GM21717 (cell line): ENCODE measurements around the gene UCKL1.
"Not testable (repeated sequence)": the region's sequence is repeated elsewhere in the genome, so short reads cannot be mapped to it uniquely, and the experiment has no call there.

Experiments
- ATAC-seq: cut with Tn5 transposase; IDR thresholded peaks from one replicate; pipeline ENCODE4 v1.9.1; 2021; ENCODE audit warnings: mild to moderate bottlenecking, moderate library complexity; ENCODE audit not compliant: unreplicated experiment

Gene UCKL1

DNA sequence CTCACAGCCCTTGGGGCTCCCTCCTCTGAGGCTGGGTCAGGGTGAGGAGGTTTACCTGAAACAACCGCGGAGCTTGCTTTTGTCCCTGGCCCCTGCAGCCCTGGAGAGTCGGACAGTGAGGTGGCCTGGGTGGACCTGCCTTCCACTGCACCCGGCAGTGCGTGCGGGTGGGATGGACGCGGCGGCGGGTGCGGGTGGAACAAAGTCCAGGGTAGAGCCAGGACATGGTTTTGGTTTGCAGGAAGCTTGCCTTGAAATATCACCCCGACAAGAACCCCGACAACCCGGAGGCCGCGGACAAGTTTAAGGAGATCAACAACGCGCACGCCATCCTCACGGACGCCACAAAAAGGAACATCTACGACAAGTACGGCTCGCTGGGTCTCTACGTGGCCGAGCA is 27.1 kb downstream of the UCKL1 start:
- ATAC-seq = no peak

DNA sequence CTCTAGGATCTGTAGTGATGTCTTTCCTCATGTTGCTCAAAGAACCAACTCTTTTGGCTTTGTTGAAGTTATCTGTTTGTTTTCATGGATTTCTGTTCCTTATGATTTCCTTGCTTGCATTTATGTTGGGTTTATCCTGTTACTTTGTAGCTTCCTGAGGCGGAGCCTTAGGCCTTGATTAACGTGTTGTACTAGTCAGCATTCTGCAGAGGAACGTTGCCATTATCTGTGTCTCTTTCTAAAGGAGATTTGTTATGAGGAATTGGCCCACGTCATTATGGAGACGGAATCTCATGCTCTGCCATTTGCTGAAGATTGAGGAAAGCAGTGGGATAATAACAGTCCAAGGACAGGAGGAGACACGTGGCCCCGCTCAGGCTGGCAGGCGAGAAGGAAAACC is 29.9 kb downstream of the UCKL1 start:
- ATAC-seq = no peak

DNA sequence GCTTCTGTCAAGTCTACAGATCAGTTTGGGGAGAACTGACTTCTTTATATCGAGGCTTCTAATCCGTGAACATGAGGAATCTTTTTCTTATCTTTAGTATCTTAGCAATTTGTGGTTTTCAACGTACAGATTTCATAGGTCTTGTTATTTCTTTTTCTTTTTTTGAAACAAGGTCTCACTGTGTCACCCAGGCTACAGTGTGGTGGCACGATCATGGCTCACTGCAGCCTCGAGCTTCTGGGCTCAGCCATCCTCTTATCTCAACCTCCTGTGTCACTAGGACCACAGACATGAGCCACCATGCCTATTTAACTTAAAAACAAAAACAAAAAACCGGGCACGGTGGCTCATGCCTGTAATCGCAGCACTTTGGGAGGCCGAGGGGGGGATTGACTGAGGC is 32.0 kb downstream of the UCKL1 start:
- no peak for ATAC-seq

DNA sequence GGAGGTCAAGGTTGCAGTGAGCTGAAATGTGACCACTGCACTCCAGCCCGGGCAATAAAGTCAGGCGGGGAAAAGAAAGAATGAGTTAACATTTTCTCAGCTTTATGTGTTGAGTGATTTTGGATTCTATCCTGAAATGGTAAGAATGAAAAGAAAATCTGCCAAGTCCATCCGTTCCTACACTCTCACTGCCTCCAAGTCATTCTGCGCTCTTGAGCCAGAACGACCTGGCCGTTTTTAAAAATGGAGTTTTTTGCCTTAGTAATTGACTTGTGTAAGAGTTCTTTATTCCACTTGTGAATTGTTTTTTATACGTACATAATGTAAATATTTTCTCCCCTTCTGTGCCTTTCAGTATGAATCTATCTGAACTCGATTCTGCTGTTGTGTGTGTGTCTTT is 32.6 kb downstream of the UCKL1 start:
- ATAC-seq = no peak

DNA sequence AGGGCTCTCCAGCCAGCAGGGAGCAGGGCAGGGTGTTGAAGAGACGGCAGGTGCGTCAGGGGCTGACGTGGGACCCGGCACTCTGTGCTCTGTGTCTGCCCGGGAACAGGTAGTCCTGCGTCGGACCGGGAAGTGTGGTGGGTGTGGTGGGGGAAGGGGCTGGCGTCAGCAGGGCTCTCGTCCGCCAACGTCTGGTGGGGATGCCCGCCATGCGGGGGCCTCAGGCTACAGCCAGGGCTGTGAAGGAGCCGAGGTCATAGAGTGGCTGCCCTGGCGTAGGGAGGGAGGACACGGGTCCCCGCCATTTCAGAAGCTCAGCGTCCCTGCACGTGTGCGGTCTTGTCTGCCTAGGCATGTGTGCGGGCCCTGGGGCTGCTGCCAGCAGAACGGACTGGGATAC is 36.0 kb downstream of the UCKL1 start:
- no peak for ATAC-seq

DNA sequence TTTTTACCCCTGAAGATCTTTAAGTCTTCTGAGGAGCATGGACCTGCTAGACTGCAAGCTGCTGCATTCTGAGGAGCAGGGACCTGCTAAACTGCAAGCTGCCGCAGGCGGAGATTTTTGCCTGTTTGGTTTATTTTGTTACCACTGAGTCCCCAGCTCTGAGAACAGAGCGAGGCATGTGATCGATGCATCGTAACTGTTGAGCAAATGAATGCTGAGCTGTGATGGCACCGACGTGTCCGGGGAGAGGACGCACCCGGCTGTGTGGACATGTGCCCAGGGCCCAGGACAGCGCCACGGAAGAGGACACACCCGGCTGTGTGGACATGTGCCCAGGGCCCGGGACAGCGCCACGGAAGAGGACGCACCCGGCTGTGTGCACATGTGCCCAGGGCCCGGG is 37.1 kb downstream of the UCKL1 start:
- no peak for ATAC-seq

DNA sequence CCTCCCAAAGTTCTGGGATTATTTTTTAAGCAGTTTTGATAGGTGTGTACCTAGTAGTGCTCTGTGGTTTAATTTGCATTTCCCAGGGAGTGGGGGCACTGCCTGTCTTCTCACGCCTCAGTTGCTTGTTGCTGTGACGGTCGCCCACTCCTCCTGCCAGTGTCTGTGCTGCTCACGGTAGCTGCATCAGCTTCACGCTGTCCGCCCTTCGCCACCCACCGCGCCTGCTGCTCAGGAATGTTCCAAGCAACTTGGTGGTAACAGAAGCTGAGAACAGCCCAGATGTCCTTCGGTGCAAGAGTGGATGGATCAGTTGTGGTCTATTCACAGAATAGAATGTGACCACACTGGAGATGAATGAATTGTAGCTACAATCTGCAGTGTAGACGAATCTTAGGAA is 38.4 kb downstream of the UCKL1 start:
- ATAC-seq = no peak

DNA sequence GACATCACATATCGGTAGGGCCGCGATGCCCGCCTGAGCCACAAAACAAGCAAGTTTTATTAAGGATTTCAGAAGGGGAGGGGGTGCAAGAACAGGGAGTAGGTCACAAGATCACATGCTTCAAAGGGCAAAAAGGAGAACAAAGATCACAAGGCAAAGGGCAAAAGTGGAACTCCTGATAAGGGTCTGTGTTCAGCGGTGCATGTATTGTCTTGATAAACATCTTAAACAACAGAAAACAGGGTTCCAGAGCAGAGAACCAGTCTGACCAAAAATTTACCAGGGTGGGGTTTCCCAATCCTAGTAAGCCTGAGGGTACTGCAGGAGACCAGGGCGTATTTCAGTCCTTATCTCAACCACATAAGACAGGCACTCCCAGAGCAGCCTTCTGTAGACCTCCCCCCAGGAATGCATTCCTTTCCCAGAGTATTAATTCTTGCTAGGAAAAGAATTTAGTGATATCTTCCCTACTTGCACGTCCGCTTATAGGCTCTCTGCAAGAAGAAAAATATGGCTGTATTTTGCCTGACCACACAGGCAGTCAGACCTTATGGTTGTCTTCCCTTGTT is 39.8 kb downstream of the UCKL1 start:
- not testable (repeated sequence) for ATAC-seq

DNA sequence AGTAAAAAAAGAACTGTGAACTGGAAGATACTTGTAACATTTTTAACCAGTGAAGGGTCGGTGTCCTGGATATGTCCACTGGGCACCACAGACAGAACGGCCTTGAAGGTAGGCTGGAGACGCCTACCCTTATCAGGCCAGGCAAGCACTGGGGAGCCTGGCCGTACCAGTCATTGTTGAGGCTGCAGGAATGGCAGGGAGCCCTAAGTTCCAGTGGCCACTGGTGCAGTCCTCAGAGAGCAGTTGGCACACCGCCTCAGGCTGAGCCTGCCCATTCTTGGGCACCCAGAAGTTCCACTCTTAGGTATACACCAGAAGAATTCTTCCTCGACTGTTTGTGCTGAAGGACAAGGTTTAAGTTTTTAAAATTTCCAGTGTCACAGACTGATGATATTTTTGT is 40.7 kb downstream of the UCKL1 start:
- ATAC-seq = no peak

DNA sequence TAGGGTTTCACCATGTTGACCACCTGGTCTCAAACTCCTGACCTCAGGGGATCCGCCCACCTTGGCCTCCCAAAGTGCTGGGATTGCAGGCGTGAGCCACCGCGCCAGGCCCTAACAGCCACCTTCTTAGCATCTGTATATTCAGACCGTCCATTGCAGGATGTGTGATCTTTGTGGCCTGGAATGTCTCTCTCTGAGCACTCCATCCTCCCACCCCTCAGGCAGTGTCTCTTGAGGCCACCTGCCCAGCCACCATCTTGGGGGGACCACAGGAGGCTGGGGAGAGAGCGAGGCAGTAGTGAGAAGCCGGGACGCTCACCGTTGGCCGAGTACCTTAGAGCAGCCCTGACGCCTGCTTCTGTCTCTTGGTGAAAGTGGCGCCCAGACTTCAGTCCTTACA is 42.4 kb downstream of the UCKL1 start:
- ATAC-seq = no peak

DNA sequence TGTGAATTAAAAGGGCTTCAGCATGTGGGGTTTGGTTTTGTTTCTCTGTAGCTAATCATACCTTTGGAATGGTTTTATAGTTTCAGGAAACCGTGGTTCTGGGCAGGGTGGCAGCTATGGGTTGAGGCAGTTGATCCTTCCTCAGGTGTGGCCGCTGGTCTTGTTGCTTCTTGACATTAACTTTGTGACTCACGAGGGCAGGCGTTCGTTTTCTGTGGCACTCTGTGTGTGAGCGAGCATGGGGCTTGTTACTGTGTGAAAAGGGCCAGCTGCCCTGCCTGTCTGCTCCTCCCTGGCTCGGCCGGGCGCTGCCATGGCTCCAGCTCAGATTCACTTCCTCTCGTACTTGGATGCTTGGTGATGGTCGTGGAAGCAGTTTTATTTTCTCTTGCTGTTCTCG is 45.0 kb downstream of the UCKL1 start:
- no peak for ATAC-seq

DNA sequence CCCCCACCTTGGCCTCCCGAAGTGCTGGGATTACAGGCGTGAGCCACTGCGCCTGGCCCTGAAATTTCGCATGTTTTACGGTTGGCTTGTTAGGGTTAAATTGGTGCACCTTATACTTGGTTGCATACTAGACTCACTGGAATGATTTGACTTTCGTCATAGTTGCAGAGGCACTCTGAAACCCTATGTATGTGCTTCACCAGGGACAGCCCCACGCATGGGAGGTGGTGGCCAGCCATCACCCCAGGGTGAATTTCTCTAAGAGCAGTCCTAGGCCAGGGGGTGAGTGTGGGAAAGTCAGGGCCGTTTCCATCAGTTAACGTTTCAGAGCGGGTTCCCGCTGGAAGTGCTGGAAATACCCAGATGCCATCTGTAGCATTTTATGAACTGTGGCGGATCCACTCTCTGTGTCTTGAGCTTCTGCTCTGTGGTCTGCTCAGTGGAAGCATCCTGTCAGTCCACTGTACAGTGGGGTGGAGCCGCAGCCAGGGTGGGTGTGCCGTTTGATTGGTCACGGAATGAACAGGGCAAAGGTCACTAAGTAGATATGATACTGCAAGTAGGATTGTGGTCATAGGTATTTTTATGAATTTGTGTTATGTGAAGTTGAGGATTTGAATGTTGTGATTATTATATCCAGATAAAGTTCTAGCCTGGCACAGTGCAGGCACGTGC is 48.1 kb downstream of the UCKL1 start:
- no peak for ATAC-seq

DNA sequence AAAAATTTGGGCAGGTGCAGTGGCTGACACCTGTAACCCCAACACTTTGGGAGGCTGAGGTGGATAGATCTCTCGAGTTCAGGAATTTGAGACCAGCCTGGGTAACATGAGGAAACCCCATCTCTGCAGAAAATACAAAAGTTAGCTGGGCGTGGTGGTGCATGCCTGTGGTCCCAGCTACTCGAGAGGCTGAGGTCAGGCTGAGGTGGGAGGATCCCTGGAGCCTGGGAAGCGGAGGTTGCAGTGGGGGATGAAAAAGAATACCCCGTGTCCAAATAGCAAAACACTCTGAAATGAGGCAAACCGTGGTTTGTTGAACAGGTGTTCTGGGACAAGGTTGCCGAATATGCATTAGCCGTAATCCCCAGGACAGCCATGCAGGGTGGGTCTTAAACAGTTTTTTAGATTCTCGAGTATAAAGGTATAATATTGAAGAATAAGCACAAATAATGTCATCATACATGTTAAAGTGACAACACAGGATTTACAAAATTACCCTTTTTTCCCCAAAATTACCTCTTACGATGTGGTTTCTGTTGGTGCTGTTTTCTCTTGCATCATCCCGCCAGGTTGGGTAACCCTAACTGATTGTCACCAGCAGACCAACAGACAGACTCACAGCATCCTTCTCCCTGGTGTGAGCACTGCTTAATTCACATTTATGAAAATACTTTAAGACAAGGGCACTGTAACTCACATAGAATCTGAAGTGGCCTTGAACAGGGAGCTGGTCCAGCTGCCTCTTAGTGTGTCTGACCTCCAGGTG is 52.2 kb downstream of the UCKL1 start:
- ATAC-seq = no peak

DNA sequence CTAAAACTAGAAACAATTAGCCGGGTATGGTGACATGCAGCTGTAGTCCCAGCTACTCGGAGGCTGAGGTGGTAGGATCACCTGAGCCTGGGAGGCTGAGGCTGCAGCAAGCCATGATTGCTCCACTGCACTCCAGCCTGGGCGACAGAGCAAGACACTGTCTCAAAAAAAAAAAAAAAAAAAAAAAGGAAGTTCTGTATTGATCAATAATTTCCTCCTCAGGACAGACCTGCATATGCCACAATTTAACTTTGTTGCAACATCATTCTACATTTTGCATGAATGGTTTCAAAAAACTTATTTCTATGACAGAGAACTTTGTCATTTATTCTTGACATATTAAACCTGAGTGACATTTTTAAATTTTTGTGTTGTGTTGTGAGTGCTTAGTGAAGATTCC is 55.8 kb downstream of the UCKL1 start:
- no peak for ATAC-seq

DNA sequence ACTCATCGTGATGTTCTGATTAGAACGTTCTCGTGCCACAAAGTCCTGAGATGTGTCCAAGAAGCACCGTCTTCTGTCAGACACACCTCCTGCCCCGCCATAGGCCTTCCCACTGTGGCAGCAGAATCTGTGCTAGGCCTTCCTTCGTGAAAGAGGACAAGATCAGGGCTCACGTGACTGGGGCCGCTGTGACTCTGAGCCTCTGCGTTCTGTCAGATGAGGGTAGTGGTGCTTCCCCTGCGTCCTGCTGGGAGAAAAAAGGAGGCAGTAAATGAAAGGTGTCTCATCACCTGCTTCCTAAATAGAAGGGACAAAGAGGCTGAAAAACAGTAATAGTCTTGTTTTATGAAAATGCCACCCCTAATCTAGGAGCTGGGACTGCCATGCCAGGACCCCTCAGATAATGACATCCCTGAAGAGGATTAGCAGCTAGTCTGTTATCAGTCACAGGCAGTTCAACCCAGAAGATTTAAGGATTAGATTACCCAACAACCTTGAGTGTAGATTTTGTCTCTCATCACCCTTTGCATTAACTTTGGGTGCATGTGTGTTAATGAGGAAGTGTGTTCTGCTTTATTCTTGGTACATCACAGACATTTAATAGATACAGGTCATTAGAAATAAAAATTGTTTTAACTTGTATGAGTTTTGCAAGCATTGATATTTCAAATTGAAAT is 57.2 kb downstream of the UCKL1 start:
- ATAC-seq = no peak

DNA sequence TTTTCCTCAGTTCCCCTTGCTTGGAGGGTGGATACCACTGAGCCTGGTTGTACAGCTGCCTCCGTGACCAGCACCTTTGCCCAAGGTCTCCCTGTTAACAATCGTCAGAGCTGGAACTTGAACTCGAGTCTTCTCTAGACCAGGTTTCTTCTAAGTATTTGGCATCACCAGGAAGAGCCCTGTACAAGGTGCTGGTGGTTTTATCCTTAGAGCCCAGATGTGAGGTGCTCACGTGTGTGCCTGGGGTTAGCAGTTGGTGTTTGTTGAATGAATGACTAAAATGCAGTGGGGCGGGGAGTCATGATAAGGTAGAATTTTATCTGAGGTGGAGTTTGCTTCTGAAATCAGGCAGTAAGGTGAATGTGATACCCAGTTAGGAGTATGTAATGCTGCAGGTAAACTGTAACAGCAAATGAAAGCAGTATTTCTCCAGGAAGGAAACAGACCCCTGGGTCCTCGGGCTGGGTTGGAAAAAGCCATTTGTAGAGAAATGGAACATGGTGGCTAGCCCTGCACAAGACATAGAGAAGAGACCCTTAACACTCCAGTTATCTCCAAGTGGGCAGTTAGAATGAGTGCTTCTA is 58.1 kb downstream of the UCKL1 start:
- no peak for ATAC-seq

DNA sequence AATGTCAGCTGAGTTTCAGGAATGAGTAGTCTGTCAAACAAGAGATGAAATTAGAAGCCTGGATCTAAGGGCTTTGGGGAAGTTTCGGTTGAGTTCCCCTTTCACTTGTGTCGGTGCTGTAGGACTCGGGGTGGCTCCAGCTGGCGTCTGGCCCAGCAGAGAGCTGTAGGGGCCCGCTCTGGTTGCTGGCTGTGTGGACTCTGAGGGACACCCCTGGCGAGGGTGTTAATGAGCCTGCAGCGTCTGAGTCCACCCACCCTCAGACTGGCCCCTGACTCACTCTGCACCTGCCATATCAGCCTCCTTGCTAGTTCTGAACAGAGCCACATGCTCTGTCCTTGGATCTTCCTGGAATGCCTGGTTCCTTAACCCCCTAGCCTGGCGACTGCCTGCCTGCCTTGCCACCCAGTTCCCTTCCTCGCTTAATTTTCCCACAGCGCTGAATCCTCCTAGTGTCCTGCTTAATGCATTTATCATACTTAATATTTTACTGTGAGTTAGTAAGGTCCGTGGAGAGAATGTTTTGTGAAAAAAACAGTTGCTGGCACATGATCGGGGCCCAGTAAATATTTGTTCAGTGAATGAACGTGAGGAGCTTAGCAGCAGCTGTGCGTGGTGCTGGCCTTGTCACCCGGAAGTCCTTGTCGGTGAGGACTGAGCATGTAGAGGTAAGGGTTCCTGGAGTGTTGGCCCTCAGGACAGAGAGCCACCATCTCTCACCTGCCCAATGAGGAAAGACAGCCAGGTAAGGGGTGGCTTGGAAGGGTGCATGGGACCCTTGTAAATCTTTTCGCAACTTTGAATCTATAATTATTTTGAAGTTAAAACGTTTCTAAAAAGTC is 59.7 kb downstream of the UCKL1 start:
- peak; percentile 32 for ATAC-seq

DNA sequence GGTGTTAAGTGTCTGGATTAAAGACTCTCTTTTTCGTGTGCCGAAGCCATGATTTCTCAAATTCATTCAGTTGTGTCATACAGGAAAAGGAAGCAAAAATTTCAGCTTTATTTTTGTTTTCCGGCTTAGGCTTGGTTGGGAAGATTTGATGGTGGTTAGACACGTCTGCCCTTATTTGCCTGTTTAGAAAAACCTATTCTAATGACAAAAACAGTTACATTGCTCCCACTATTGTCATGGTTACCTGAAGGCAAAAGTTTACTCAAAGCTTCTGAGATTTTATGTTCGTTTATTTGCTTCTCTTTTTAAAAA is 60.3 kb downstream of the UCKL1 start:
- ATAC-seq = peak; percentile 1

DNA sequence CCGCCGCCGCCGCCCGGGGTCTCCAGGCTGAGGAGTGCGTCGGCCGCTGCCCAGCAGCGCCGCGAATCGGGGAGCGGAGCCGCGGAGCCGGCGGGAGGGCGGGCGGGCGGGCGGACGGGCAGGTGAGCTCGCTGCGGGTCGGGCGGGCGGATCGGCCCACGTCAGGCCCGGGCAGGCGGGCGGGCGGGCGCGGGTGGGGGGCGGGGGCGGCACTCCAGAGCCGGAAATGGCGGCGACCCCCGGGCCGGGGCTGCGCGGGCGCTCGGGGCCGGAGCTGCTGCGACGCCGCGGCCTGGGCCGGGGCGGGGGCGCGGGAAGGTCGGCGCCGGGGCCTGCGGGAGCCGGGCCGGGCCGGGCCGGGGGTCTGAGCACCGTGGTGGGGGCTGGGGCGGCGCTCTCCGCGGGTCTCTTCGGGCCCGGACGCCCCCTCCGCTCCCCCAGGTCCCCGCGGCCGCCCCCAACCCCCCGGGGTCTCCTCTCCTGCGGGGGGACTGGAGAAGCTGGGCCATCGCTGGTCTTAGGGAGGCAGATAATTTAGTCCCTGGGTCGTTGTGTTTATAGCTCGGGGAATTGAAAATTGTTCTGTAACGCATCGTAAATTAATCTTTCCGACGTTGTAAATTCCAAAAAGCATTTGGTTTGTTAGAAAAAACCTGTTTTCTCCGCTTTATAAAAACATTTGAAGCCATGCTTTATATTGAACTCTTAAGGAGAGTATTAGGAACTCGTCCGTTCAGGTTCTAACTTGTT is 60.8 kb downstream of the UCKL1 start:
- peak; percentile 8 for ATAC-seq
